ENCODE measurements around the gene NSRP1.

DNA sequence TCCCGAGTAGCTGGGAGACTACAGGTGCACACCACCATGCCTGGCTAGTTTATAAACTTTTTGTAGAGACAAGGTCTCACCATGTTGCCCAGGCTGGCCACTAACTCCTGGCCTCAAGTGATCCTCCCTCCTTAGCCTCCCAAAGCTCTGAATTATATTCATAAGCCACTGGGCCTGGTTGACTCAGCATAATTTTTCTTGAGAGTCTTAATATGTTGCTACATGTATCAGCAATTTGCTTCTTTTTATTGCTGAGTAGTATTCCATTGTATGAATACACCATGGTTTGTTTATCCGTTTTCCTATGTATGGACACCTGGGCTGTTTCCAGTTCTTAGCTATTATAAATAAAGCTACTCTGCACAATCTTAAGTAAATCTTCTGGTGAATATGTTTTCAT lies 42.4 kb upstream of the NSRP1 start:
- TF ChIP-seq, protein P1, sequence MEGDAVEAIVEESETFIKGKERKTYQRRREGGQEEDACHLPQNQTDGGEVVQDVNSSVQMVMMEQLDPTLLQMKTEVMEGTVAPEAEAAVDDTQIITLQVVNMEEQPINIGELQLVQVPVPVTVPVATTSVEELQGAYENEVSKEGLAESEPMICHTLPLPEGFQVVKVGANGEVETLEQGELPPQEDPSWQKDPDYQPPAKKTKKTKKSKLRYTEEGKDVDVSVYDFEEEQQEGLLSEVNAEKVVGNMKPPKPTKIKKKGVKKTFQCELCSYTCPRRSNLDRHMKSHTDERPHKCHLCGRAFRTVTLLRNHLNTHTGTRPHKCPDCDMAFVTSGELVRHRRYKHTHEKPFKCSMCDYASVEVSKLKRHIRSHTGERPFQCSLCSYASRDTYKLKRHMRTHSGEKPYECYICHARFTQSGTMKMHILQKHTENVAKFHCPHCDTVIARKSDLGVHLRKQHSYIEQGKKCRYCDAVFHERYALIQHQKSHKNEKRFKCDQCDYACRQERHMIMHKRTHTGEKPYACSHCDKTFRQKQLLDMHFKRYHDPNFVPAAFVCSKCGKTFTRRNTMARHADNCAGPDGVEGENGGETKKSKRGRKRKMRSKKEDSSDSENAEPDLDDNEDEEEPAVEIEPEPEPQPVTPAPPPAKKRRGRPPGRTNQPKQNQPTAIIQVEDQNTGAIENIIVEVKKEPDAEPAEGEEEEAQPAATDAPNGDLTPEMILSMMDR (conservative IDR thresholded peaks at IDR 0.05; ENCODE audit: low read length) = no peak
- no peak for TF ChIP-seq EZH2phosphoT487 (IDR thresholded peaks at IDR 0.05; ENCODE audit: borderline replicate concordance)

Measured in Loucy (cell line).